GM04504 (cell line): ENCODE data around the gene CCDC14.
"Not testable (repeated sequence)": the region's sequence is repeated elsewhere in the genome, so short reads cannot be mapped to it uniquely, and the experiment has no call there.

Experiments
- DNase-seq: peaks from one replicate; pipeline ENCODE4 v3.0.0-alpha.2; 2012; ENCODE audit warnings: low read depth

CCDC14 gene

GRCh38 chr3:123966799-123967198 is 5.8 kb upstream of the CCDC14 start:
- not testable (repeated sequence) for DNase-seq

GRCh38 chr3:123964793-123965192 is 3.8 kb upstream of the CCDC14 start:
- DNase-seq: not testable (repeated sequence)

DNA sequence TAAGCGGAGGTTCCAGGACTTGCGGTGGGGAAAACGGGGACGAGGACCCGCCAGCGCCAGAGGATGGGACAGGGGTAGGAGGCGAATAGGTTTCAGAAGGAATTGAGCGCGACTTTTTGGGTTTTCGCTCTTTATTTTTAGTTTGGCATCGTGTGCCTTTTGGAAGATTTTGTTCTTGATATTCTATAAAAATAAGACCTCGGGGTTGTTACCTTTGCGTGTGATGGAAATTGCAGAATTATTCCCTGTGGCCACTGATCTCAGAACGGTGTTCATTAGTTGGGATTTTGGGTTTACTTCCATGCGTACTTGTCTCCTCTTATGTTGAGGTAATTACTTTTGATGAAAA is 453 bp upstream of the CCDC14 start:
- no peak for DNase-seq

GRCh38 chr3:123953735-123954134 is 7.3 kb downstream of the CCDC14 start:
- DNase-seq: no peak

GRCh38 chr3:123952844-123953520 is 8.0 kb downstream of the CCDC14 start:
- DNase-seq: no peak

- DNase-seq: no peak
Observed at GRCh38 chr3:123951522-123952447, 9.2 kb downstream of the CCDC14 start.

- no peak for DNase-seq
Observed at GRCh38 chr3:123949641-123950040, 11.4 kb downstream of the CCDC14 start.

DNA sequence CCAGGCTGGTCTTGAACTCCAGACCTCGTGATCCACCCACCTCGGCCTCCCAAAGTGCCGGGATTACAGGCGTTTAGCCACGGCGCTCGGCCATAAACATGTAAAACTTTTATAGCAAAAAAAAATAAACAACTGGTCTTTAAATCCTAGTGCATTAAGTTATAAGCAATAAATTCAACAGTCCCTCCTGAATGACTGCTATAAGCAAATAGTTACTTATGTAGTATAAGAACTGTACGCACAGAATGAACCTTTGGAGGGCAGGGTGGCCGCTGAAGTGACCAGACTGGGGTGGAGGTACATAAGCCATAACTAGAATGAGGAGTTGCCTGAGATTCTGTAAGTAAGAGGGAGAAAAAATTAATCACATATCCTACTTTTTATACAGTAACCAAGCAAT is 12.6 kb downstream of the CCDC14 start:
- no peak for DNase-seq

DNA sequence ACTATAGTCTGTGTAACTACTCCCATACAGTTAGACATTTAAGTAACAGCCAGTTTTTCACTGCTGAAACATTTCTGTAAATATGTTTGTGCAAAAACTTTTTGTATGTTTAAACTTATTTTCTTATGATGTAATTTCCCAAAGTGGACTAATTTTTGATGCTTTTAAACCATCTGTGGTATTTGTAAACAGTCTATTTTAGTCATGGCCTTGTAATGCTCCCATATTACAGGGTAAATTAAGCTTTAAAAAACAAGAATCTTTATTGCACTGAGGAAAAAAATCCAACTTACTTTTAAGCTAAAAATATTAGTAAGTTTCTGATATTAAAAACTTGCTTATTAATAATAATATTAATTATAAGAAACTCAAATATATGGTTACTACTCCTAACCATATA is 13.5 kb downstream of the CCDC14 start:
- no peak for DNase-seq

GRCh38 chr3:123941542-123941941 is 19.5 kb downstream of the CCDC14 start:
- DNase-seq: no peak

DNA sequence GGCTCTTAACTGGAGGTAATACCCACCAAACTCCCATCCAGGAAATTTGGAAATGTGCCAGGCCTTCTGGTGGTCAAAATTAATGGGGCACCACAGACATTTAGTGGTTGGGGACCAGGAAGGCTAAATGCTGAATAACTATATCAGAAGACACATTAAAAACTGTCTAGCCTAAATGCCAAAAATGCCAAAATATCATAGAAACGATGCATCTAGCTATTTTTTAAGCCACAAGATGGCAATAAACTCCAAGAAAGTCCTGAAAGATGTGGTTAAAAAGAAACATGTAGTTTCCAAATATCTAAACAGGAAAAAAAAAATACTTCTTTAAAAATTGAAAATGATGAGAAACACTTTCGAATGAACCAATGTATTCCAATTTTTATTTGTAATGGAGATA is 19.9 kb downstream of the CCDC14 start:
- DNase-seq: no peak

DNA sequence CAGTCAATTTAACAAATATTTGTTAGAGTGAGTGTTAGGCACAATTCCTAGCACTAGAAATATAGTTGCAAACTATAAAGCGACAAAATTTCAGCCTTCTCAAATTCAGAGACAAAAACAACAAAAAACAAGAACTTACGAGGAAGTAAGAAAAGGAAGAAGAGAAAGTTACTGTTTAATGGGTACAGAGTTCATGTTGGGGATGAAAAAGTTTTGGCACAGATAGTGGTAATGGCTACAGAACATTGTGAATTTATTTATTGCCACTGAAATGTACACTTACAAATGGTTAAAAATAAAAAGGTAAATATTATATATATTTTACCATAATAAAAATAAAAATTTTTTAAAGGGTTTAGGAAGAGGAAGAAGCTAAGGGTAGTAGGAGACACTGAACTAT is 21.3 kb downstream of the CCDC14 start:
- DNase-seq: no peak

DNA sequence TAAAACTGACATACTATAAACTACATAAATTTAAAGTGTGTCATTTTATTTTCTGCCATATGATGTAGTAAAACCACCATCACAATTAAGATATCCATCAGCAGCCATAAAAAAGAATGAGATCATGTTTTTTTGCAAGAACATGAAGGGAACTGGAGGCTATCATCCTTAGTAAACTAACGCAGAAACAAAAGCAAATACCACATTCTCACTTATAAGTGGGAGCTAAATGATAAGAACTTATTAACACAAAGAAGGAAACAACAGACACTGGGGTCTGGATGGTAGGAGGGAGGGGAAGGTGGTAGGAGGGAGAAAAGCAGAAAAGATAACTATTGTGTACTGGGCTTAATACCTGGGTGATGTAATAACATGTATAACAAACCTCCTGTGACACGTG is 24.6 kb downstream of the CCDC14 start:
- peak; percentile 59 for DNase-seq

GRCh38 chr3:123935830-123936229 is 25.2 kb downstream of the CCDC14 start:
- no peak for DNase-seq

GRCh38 chr3:123934250-123934649 is 26.8 kb downstream of the CCDC14 start:
- DNase-seq: no peak

DNA sequence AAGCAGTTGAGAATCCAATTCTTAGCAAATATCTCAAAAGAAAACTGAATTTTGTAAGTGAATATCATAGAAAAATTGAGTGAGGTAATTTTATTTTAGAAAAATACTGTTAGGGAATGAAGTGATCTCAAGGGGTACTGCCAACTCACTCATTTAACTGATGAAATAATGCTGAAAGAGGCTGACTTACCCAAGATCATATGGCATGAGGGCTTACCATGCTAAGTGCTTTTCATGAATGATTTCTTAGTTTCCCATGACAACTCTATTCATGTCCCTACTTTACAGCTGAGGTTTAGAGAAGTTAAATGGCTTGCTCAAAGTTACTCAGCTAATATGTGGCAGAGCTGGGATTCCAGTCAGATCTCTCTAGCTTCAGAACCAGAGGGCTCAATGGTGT is 30.6 kb downstream of the CCDC14 start:
- DNase-seq: no peak

DNA sequence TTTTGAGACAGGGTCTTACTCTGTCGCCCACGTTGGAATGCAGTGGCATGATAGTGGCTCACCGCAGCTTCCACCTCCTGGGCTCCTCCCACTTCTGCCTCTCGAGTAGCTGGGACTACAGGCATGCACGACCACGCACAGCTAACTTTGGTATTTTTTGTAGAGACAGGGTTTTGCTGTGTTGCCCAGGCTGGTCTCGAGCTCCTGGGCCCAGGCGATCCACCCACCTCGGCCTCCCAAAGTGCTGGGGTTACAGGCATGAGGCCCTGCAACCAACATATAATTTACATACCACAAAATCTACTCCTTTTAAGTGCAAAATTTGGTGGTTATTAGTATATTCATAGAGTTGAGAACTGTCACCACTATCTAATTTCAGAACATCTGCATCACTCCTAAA is 31.7 kb downstream of the CCDC14 start:
- no peak for DNase-seq

DNA sequence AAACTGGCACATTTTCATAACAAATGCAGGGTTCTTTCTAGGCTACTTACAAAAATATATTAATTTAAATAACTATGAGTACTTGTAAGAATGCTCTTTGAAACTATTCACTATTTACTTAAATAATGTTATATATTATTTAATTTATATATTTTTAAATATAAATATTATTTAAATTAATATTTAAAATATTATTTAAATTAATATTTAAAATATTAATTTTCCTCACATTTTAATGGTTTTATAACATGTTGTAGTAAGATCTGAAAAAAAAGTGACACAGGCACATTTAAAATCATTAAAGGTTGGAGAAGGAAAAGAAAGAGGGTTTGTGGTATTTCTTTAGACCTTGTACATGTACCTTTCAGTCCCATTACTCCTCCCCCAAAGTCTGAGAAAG is 34.6 kb downstream of the CCDC14 start:
- DNase-seq: no peak

- no peak for DNase-seq
Observed at GRCh38 chr3:123920868-123921267, 40.2 kb downstream of the CCDC14 start.

GRCh38 chr3:123920383-123920782 is 40.6 kb downstream of the CCDC14 start:
- no peak for DNase-seq

- no peak for DNase-seq
Observed at GRCh38 chr3:123919353-123919752, 41.7 kb downstream of the CCDC14 start.

GRCh38 chr3:123914829-123915228 is 46.2 kb downstream of the CCDC14 start:
- DNase-seq: no peak

GRCh38 chr3:123909785-123910184 is 51.2 kb downstream of the CCDC14 start:
- DNase-seq: no peak

- DNase-seq: no peak
Observed at GRCh38 chr3:123907720-123908119, 53.3 kb downstream of the CCDC14 start.
